GM12878 (cell line): ENCODE results near the gene DRD3. TPM values are rescaled to one million over a fixed set of nuclear protein-coding genes. Genes with fewer than 3 reads are reported as not detected.

ENCODE experiments used
- ATAC-seq: fragments of 200-7000 bp; cut with Tn5 transposase; 3 replicates; pipeline ENCODE4 v1.9.1; 2020; ENCODE audit warnings: mild to moderate bottlenecking, moderate library complexity
- BruUV-seq: library from RNA; stranded (reverse); fragments of 400-500 nt; replicated peaks from 2 replicates; lab custom pipeline; 2021; lab: Mats Ljungman, UMichigan
- CTCF ChIA-PET: fragments of 300-600 bp; sonication (Branson Sonifier 250); formaldehyde crosslinking; extraction: SDS; loops from one replicate; lab custom pipeline; 2021; ENCODE audit warnings: inconsistent platforms; lab: Yijun Ruan, JAX
- POLR2A ChIA-PET: fragments of 350-600 bp; formaldehyde crosslinking; extraction: SDS; loops from one replicate; lab custom pipeline; 2021; ENCODE audit warnings: inconsistent platforms; lab: Charles Lee
- RAD21 ChIA-PET: fragments of 300-600 bp; sonication (Branson Sonifier 250); formaldehyde crosslinking; loops from one replicate; lab custom pipeline; 2023; ENCODE audit warnings: antibody characterized with exemption; ENCODE audit not compliant: unreplicated experiment; lab: Charles Lee
- SMC1A ChIA-PET: fragments of 300-600 bp; sonication (Branson Sonifier 250); formaldehyde crosslinking; loops from one replicate; lab custom pipeline; 2023; ENCODE audit not compliant: unreplicated experiment, uncharacterized antibody; lab: Charles Lee
- DNase-seq: peaks from one replicate; pipeline ENCODE4 v3.0.0-alpha.2; 2011; ENCODE audit warnings: low read depth, low spot score
- FAIRE-seq: peaks from 3 replicates; lab custom pipeline; 2011; peaks lifted over from hg19 to GRCh38; lab: Jason Lieb, UNC
- H2AFZ ChIP-seq: 2 replicates; pipeline ENCODE4 v1.6.0; 2011; ENCODE audit warnings: low read depth, low read length, control low read depth; ENCODE audit not compliant: control insufficient read depth
- H3K27ac ChIP-seq: 2 replicates; pipeline ENCODE4 v1.5.1; 2011; ENCODE audit warnings: control low read depth; ENCODE audit not compliant: control insufficient read depth, insufficient read depth
- H3K27me3 ChIP-seq, 2 experiments: replicated peaks in 1 of 2; 2 replicates each; pipeline versions ENCODE4 v1.6.0 to v1.6.1; 2011; ENCODE audit warnings: low read length in 1 of 2; ENCODE audit not compliant: control insufficient read depth in 2 of 2, insufficient read depth in 2 of 2
- H3K36me3 ChIP-seq, 2 experiments: 2 replicates each; pipeline ENCODE4 v1.5.1; 2011; ENCODE audit warnings: low read length in 1 of 2; ENCODE audit not compliant: control insufficient read depth in 2 of 2, insufficient read depth in 2 of 2
- H3K4me1 ChIP-seq: 2 replicates; pipeline ENCODE4 v1.6.1; 2011; ENCODE audit warnings: mild to moderate bottlenecking, low read length, moderate library complexity, mixed read lengths; ENCODE audit not compliant: control insufficient read depth, insufficient read depth
- H3K4me2 ChIP-seq: 2 replicates; pipeline ENCODE4 v1.6.0; 2011; ENCODE audit warnings: control low read depth; ENCODE audit not compliant: control insufficient read depth, insufficient read depth
- H3K4me3 ChIP-seq: fragments of 200-600 bp; sonication (generic); 2 replicates; pipeline ENCODE4 v1.5.1; 2016
- H3K79me2 ChIP-seq: 2 replicates; pipeline ENCODE4 v1.6.0; 2011; ENCODE audit warnings: low read length; ENCODE audit not compliant: control insufficient read depth, insufficient read depth
- H3K9ac ChIP-seq: 2 replicates; pipeline ENCODE4 v1.8.0; 2011; ENCODE audit warnings: low read length, control low read depth, mixed read lengths; ENCODE audit not compliant: control insufficient read depth, insufficient read depth
- H3K9me3 ChIP-seq: replicated peaks from 3 replicates; pipeline ENCODE4 v1.5.1; 2011; ENCODE audit warnings: mild to moderate bottlenecking, low read length; ENCODE audit not compliant: control insufficient read depth, insufficient read depth
- H4K20me1 ChIP-seq: 2 replicates; pipeline ENCODE4 v1.6.0; 2011; ENCODE audit not compliant: control insufficient read depth, insufficient read depth
- BMI1 ChIP-seq: fragments of 450-650 bp; IDR thresholded peaks from 2 replicates; pipeline ENCODE4 v1.6.1; 2016; ENCODE audit warnings: mild to moderate bottlenecking, moderate library complexity, borderline replicate concordance
- CBX5 ChIP-seq: sonication (generic); IDR thresholded peaks from 2 replicates; pipeline ENCODE4 v1.6.1; 2016; ENCODE audit warnings: low read depth, moderate library complexity, mild to moderate bottlenecking, inconsistent platforms
- CREB1 ChIP-seq: IDR thresholded peaks from 2 replicates; pipeline ENCODE4 v1.6.1; 2012; ENCODE audit warnings: low read depth, mild to moderate bottlenecking, inconsistent platforms
- MYB ChIP-seq: fragments of 150-350 bp; IDR thresholded peaks from 2 replicates; pipeline ENCODE4 v1.6.1; 2014; ENCODE audit warnings: mild to moderate bottlenecking, low read depth, low read length, borderline replicate concordance
- RUNX3 ChIP-seq: IDR thresholded peaks from 2 replicates; pipeline ENCODE4 v1.6.1; 2012; ENCODE audit warnings: low read length, inconsistent platforms
- STAT3 ChIP-seq: IDR thresholded peaks from 2 replicates; pipeline ENCODE4 v1.6.1; 2011; ENCODE audit warnings: low read depth, low read length, improper control_type of control experiment
- TBL1XR1 ChIP-seq: IDR thresholded peaks from 2 replicates; pipeline ENCODE4 v1.6.1; 2012; ENCODE audit warnings: low read depth, low read length, improper control_type of control experiment
- YBX1 ChIP-seq: fragments of 450-650 bp; IDR thresholded peaks from 2 replicates; pipeline ENCODE4 v1.6.1; 2016; ENCODE audit warnings: antibody characterized with exemption
- YY1 ChIP-seq: IDR thresholded peaks from 2 replicates; pipeline ENCODE4 v1.6.1; 2011; ENCODE audit warnings: low read depth, mild to moderate bottlenecking, low read length
- ZNF274 ChIP-seq: IDR thresholded peaks from one replicate; pipeline ENCODE4 v1.8.0; 2011; ENCODE audit not compliant: insufficient read length, insufficient read depth
- ZZZ3 ChIP-seq: IDR thresholded peaks from 2 replicates; pipeline ENCODE4 v1.6.1; 2011; ENCODE audit warnings: low read depth; ENCODE audit not compliant: control insufficient read depth, insufficient read length
- WGBS: methylation state at CpG from one replicate; pipeline ENCODE4 v1.1.6; 2016; ENCODE audit warnings: low lambda C conversion rate; ENCODE audit not compliant: insufficient replicate concordance, insufficient coverage; ENCODE audit errors: missing lambda C conversion rate; 5-methylcytosine and 5-hydroxymethylcytosine counted together
- in situ Hi-C: fragments of 300-500 bp; cut with MboI; formaldehyde crosslinking; loops from 9 replicates; pipeline ENCODE4 v1.14.3; 2018; ENCODE audit warnings: mixed read lengths
- intact Hi-C: fragments of 100-400 bp; cut with micrococcal nuclease; formaldehyde crosslinking; loops from one replicate; pipeline ENCODE4 v1.14.2; 2022; ENCODE audit not compliant: unreplicated experiment
- polyA plus RNA-seq, 11 experiments: library from polyadenylated mRNA; depleted of rRNA in 4 of 11; unstranded in 6 of 11; stranded (reverse) in 5 of 11; fragments of >200 nt; fragmentation: Nextera tagmentation in 4 of 11; fragmentation: Illumina TruSeq in 1 of 11; extraction: Ambion mirVana in 4 of 11; extraction: Trizol in 1 of 11; gene quantifications; 1 replicate in 1 of 11; 2 replicates in 10 of 11; pipeline versions ENCODE4 v1.2.1 to v1.2.3, GENCODE V29; 2011 to 2016; ENCODE audit warnings: inconsistent platforms in 2 of 11, missing spikeins in 2 of 11, low read depth in 1 of 11
- total RNA-seq, 4 experiments: library from RNA; depleted of rRNA in 3 of 4; stranded (reverse); fragments of >200 nt in 3 of 4; fragmentation: Illumina TruSeq in 1 of 4; extraction: Trizol in 1 of 4; gene quantifications; 2 replicates each; pipeline versions ENCODE4 v1.2.1 to v1.2.3, GENCODE V29; 2013 to 2021

The DRD3 gene
- total and polyA plus RNA-seq, 10 of the 15 experiments (the other 5 are each of a cell fraction or from before 2014, with no cell fraction given): not detected

DNA sequence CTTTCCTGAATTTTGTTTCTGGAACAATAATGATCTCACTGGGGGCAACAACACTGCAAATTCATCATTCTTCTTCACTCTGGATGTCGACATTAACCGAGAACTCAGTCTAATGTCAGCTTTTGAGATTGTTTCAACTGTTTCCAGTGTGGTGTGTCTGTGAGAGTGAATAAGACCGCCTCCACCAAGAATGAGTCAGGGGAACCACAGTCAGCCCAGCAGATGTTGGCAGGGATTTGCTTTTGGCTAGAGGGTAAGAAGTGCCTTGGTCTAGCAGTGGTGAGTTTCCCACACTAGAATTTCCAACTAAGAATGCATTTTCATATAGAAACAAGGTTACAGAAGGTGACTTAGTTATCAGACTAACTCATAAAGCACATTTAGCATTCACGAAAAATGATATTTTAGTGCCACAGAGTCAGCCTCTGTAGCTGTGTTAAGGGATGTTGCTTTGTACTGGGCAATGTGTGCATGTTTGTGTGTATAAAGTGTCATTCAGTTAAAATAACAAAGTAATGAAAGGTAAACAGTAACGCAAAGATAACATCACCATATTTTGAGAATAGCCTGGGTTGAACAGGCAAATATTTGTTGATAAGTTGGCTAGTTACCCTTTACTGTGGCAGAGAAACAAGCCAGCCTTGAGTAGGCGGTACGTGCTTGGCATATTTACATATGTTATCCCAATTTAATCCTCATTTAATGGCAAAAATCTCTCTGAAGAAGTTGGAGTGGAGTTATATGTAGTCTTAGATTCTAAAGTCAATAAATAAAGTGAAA is 33.8 kb downstream of the DRD3 start:
- in situ Hi-C loops: no loop called here
- intact Hi-C loops: no loop called here
- Histone ChIP-seq H3K4me3 (no peak overlapping the region), H3K27ac (no peak overlapping the region), H3K9ac (no peak overlapping the region), H2AFZ (no peak overlapping the region), H3K27me3 (no peaks in the 10 kb centered on the region), H3K4me2 (no peak overlapping the region)
- peak; percentile 52 for ATAC-seq
- ChIA-PET POLR2A (no interaction called here), RAD21 (no interaction called here)
- no TSS peak for BruUV-seq
- TF ChIP-seq TBL1XR1 (no peak), MYB (no peak), CBX5 (0 out of 2 replicates have a peak, but pooled peaks have one; percentile 40), RUNX3 (peak; percentile 47)
- TF ChIP-seq, all 136 proteins: peak for 2
- H3K79me2 ChIP-seq: no peaks in the 10 kb centered on the region
- H3K36me3 ChIP-seq: no peaks in the 10 kb centered on the region
- no peaks in the 10 kb centered on the region for H3K9me3 ChIP-seq
- no peaks in the 10 kb centered on the region for H4K20me1 ChIP-seq
- no peaks in the 10 kb centered on the region for H3K4me1 ChIP-seq
- no peak for FAIRE-seq
- DNase-seq: no peak
- WGBS: 40% methylated on average over 7 of the region's 7 CpGs
- ChIA-PET CTCF (interaction anchor here (0.9 to 2.3 kb wide), 3 partner anchors 8 to 274 kb away, joined by 3 to 8 read pairs (median 4); no protein-coding TSS in a partner anchor), SMC1A (interaction anchor here (0.7 kb wide), 1 partner anchor 20 kb away, joined by 3 read pairs; no protein-coding TSS in a partner anchor)

DNA sequence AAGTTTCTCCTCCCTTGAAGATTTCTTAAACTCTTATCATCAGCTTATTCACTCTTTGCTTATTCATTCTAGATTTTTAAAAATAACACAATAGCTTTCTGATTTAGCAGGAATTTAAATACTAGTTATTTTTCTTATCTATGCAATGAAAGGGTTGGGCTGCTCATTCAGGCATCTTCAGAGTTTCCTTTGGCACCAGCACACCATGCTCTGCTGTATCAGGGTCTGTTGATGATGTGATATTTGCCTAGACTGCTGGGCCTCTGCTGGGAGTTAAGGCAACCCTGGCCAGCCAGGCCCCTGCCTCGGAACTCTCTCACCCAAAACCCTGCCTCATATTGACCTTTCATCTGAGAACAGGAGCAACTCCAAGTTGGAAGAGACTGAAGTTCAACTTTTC is 35.0 kb downstream of the DRD3 start:
- H3K36me3 ChIP-seq: no peaks in the 10 kb centered on the region
- no peak overlapping the region for H2AFZ ChIP-seq
- no peak overlapping the region for H3K4me3 ChIP-seq
- in situ Hi-C loops: no loop called here
- no peaks in the 10 kb centered on the region for H3K9me3 ChIP-seq
- RAD21 ChIA-PET: no interaction called here
- intact Hi-C loops: no loop called here
- no peak overlapping the region for H3K4me2 ChIP-seq
- POLR2A ChIA-PET: interaction anchor here (0.5 kb wide), 1 partner anchor 70 kb away, joined by 4 read pairs; no protein-coding TSS in a partner anchor
- SMC1A ChIA-PET: interaction anchor here (0.7 to 1.6 kb wide), 2 partner anchors 9 to 19 kb away, joined by 3 to 7 read pairs; no protein-coding TSS in a partner anchor
- no peaks in the 10 kb centered on the region for H4K20me1 ChIP-seq
- H3K27ac ChIP-seq: no peak overlapping the region
- WGBS: 10% methylated on average over 1 of the region's 1 CpG
- DNase-seq (no peak), FAIRE-seq (no peak), ATAC-seq (no peak)
- BruUV-seq: no TSS peak
- TF ChIP-seq STAT3: no peak
- no peak for TF ChIP-seq ZZZ3
- no peak for TF ChIP-seq ZNF274
- TF ChIP-seq YBX1: no peak
- no peak for TF ChIP-seq CREB1
- TF ChIP-seq TBL1XR1: no peak
- no peak for TF ChIP-seq BMI1
- no peak for TF ChIP-seq YY1
- H3K4me1 ChIP-seq: no peaks in the 10 kb centered on the region
- no peaks in the 10 kb centered on the region for H3K79me2 ChIP-seq
- CTCF ChIA-PET: interaction anchor here (1.0 to 2.3 kb wide), 3 partner anchors 11 to 275 kb away, joined by 3 to 8 read pairs (median 5); no protein-coding TSS in a partner anchor
- H3K27me3 ChIP-seq: no peaks in the 10 kb centered on the region
- no peak overlapping the region for H3K9ac ChIP-seq
